Caco-2 (cell line): Measurements from ENCODE around the gene VEPH1. TPM values are rescaled to one million over a fixed set of nuclear protein-coding genes. Genes with fewer than 3 reads are reported as not detected.

Experiments used
- BruUV-seq: library from RNA; stranded (reverse); fragments of 400-500 nt; replicated peaks from 2 replicates; lab custom pipeline; 2021; lab: Mats Ljungman, UMichigan
- CTCF ChIA-PET: fragments of 300-600 bp; sonication (Branson Sonifier 250); formaldehyde crosslinking; loops from one replicate; lab custom pipeline; 2022; ENCODE audit warnings: antibody characterized with exemption; lab: Charles Lee
- POLR2A ChIA-PET: fragments of 300-600 bp; sonication (Branson Sonifier 250); formaldehyde crosslinking; loops from one replicate; lab custom pipeline; 2022; ENCODE audit warnings: antibody characterized with exemption; lab: Charles Lee
- DNase-seq, 2 experiments: peaks; one replicate each; pipeline versions ENCODE4 v3.0.0 to v3.0.0-alpha.2; 2020 to 2022
- H3K27me3 ChIP-seq: replicated peaks from 2 replicates; pipeline ENCODE4 v1.6.0; 2011; ENCODE audit warnings: low read length; ENCODE audit not compliant: control insufficient read depth, insufficient read depth
- H3K36me3 ChIP-seq: 2 replicates; pipeline ENCODE4 v1.5.1; 2011; ENCODE audit warnings: low read length; ENCODE audit not compliant: control insufficient read depth, insufficient read depth
- H3K4me1 ChIP-seq: fragments of 250-450 bp; sonication (Bioruptor Pico); 2 replicates; pipeline ENCODE4 v1.5.1; 2020; ENCODE audit warnings: mild to moderate bottlenecking
- H3K4me3 ChIP-seq: 2 replicates; pipeline ENCODE4 v1.5.1; 2011; ENCODE audit warnings: low read depth, mild to moderate bottlenecking, control low read depth, low read length
- H3K9me3 ChIP-seq: fragments of 250-450 bp; sonication (Bioruptor Pico); 2 replicates; pipeline ENCODE4 v1.5.1; 2020; ENCODE audit warnings: mild to moderate bottlenecking, moderate library complexity
- H3K27ac Mint-ChIP-seq: one replicate; pipeline ENCODE4 v1.8.0; 2022; ENCODE audit warnings: mixed read lengths; ENCODE audit not compliant: unreplicated experiment
- H3K27me3 Mint-ChIP-seq: one replicate; pipeline ENCODE4 v1.8.0; 2022; ENCODE audit warnings: mixed read lengths; ENCODE audit not compliant: insufficient read depth, unreplicated experiment
- H3K36me3 Mint-ChIP-seq: one replicate; pipeline ENCODE4 v1.8.0; 2022; ENCODE audit warnings: mild to moderate bottlenecking, mixed read lengths; ENCODE audit not compliant: insufficient read depth, unreplicated experiment
- H3K4me1 Mint-ChIP-seq: one replicate; pipeline ENCODE4 v1.8.0; 2022; ENCODE audit warnings: low read depth, mixed read lengths; ENCODE audit not compliant: unreplicated experiment
- H3K4me3 Mint-ChIP-seq: one replicate; pipeline ENCODE4 v1.8.0; 2022; ENCODE audit warnings: mild to moderate bottlenecking, moderate library complexity, mixed read lengths; ENCODE audit not compliant: unreplicated experiment
- H3K9me3 Mint-ChIP-seq: one replicate; pipeline ENCODE4 v1.8.0; 2022; ENCODE audit warnings: mixed read lengths; ENCODE audit not compliant: unreplicated experiment
- intact Hi-C: fragments of 100-400 bp; cut with micrococcal nuclease; formaldehyde crosslinking; loops from one replicate; pipeline ENCODE4 v1.10.0; 2022; ENCODE audit not compliant: unreplicated experiment
- total RNA-seq: library from RNA; stranded (reverse); gene quantifications from 2 replicates; pipeline ENCODE4 v1.2.3, GENCODE V29; 2022
- TF ChIP-seq, protein P1 (sequence below), 2 experiments: fragments of 200-600 bp in 1 of 2; IDR thresholded peaks; 1 replicate in 1 of 2; 2 replicates in 1 of 2; pipeline versions ENCODE4 v1.5.1 to v1.8.0; 2011 to 2022; ENCODE audit warnings: antibody characterized with exemption in 1 of 2, control low read depth in 1 of 2, inconsistent platforms in 1 of 2, low read depth in 1 of 2, low read length in 1 of 2, mild to moderate bottlenecking in 1 of 2, moderate library complexity in 1 of 2; ENCODE audit not compliant: insufficient read depth in 1 of 2, severe bottlenecking in 1 of 2, unreplicated experiment in 1 of 2

The VEPH1 gene
- total RNA-seq, 1 experiment from 2014 or later, result 12.0 TPM

DNA sequence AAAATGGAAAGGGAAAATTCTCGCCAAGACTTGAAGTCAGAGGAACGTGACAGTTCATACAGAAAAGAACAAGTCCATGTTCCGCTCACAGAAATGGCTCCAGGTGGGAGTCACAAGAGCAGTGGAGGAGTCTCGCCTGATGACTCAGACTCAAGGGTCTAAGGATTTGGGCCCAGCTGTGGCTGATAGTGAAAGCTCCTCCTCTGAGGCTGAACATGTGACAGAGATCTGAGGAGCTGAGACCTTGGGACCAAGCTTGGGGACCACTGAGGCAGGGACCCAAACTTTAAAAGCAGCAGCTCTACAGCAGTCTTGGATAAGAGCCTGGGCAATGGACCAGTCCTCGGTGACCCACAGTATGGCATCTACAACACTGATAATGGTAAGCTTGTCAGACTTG is 9.3 kb upstream of the VEPH1 start:
- Histone ChIP-seq H3K4me3 (no peak overlapping the region), H3K4me1 (no peaks in the 10 kb centered on the region), H3K9me3 (no peaks in the 10 kb centered on the region), H3K36me3 (no peaks in the 10 kb centered on the region), H3K27me3 (no peaks in the 10 kb centered on the region)
- no TSS peak for BruUV-seq
- H3K4me1 Mint-ChIP-seq, result no peaks in the 10 kb centered on the region
- H3K27me3 Mint-ChIP-seq, result peaks cover 19% of the 10 kb centered on the region
- DNase-seq, result no peak
- intact Hi-C loops, result no loop called here
- no peaks in the 10 kb centered on the region for H3K36me3 Mint-ChIP-seq
- TF ChIP-seq, protein P1, sequence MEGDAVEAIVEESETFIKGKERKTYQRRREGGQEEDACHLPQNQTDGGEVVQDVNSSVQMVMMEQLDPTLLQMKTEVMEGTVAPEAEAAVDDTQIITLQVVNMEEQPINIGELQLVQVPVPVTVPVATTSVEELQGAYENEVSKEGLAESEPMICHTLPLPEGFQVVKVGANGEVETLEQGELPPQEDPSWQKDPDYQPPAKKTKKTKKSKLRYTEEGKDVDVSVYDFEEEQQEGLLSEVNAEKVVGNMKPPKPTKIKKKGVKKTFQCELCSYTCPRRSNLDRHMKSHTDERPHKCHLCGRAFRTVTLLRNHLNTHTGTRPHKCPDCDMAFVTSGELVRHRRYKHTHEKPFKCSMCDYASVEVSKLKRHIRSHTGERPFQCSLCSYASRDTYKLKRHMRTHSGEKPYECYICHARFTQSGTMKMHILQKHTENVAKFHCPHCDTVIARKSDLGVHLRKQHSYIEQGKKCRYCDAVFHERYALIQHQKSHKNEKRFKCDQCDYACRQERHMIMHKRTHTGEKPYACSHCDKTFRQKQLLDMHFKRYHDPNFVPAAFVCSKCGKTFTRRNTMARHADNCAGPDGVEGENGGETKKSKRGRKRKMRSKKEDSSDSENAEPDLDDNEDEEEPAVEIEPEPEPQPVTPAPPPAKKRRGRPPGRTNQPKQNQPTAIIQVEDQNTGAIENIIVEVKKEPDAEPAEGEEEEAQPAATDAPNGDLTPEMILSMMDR (IDR thresholded peaks at IDR 0.05; ENCODE audit: insufficient read depth in 1 of 2, low read depth in 1 of 2, low read length in 1 of 2, severe bottlenecking in 1 of 2, unreplicated experiment in 1 of 2), result no peak
- ChIA-PET CTCF (no interaction called here), POLR2A (no interaction called here)
- H3K4me3 Mint-ChIP-seq, result no peak overlapping the region
- H3K9me3 Mint-ChIP-seq, result no peaks in the 10 kb centered on the region
- no peak overlapping the region for H3K27ac Mint-ChIP-seq

DNA sequence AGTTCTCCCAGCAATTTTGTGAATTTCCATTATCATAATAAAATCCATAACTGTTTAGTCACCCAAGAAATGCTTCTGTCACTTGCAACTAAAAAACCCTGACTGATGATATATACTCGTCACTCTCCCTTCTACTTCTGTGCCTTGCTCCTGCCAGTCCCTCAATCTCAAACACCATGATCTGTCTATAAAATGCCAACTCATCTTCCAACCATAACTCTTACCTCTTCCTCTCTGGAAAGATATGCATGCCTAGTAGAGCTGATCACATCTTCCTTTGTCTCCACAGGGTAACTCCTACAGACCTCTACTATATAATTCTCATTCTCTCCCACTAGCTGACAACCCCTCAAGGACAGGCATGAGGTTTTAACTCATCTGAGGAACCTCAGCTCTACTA is 5.2 kb upstream of the VEPH1 start:
- Mint-ChIP-seq H3K36me3 (peaks cover 5% of the 10 kb centered on the region), H3K27me3 (peaks cover 12% of the 10 kb centered on the region), H3K9me3 (no peaks in the 10 kb centered on the region), H3K27ac (no peak overlapping the region), H3K4me3 (no peak overlapping the region), H3K4me1 (no peaks in the 10 kb centered on the region)
- no TSS peak for BruUV-seq
- CTCF ChIA-PET, result no interaction called here
- Histone ChIP-seq H3K36me3 (no peaks in the 10 kb centered on the region), H3K4me1 (no peaks in the 10 kb centered on the region), H3K4me3 (no peak overlapping the region), H3K27me3 (no peaks in the 10 kb centered on the region), H3K9me3 (no peaks in the 10 kb centered on the region)
- POLR2A ChIA-PET, result no interaction called here
- intact Hi-C loops, result no loop called here
- no peak for DNase-seq
- TF ChIP-seq, protein P1 (IDR thresholded peaks at IDR 0.05; ENCODE audit: insufficient read depth in 1 of 2, low read depth in 1 of 2, low read length in 1 of 2, severe bottlenecking in 1 of 2, unreplicated experiment in 1 of 2), result no peak

DNA sequence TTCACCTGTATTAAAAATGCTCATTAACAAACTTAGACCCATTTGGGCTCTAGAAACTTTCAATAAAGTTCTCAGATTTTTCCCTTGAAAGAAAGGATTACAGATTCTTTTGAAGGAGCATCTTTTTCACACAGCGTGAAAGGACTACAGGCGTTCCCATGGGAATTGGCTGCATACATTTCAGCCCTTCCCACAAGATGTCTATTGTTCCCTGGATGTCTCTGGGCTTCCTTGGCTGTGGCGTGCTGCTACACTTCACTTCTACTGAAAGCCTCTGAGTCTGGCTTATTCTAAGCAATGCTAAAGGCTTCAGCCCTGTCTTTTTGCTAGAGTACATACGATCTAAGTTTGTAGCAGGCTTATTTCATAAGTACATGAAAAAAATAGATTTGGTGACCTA is 1.4 kb downstream of the VEPH1 start:
- Mint-ChIP-seq H3K9me3 (no peaks in the 10 kb centered on the region), H3K27ac (no peak overlapping the region), H3K36me3 (peaks cover 18% of the 10 kb centered on the region), H3K27me3 (no peaks in the 10 kb centered on the region), H3K4me3 (no peak overlapping the region), H3K4me1 (no peaks in the 10 kb centered on the region)
- H3K4me3 ChIP-seq, result no peak overlapping the region
- CTCF ChIA-PET, result no interaction called here
- POLR2A ChIA-PET, result no interaction called here
- intact Hi-C loops, result no loop called here
- peaks cover 10% of the 10 kb centered on the region; the same call in 1 of the 2 replicates for H3K4me1 ChIP-seq
- TF ChIP-seq, protein P1 (IDR thresholded peaks at IDR 0.05; ENCODE audit: insufficient read depth in 1 of 2, low read depth in 1 of 2, low read length in 1 of 2, severe bottlenecking in 1 of 2, unreplicated experiment in 1 of 2), result no peak
- no TSS peak for BruUV-seq
- no peaks in the 10 kb centered on the region for H3K27me3 ChIP-seq
- no peaks in the 10 kb centered on the region for H3K9me3 ChIP-seq
- DNase-seq, result no peak
- H3K36me3 ChIP-seq, result no peaks in the 10 kb centered on the region
